Muscle layer of duodenum (tissue), 2 donors: ENCODE results near the gene PRPF6.

Experiments used
- H3K27ac ChIP-seq: one replicate; pipeline ENCODE4 v1.7.0; 2013; ENCODE audit warnings: mild to moderate bottlenecking, low read length
- H3K27me3 ChIP-seq: one replicate; pipeline ENCODE4 v1.7.0; 2013; ENCODE audit warnings: low read depth, mild to moderate bottlenecking, control low read depth, low read length
- H3K36me3 ChIP-seq, 2 donors: one replicate each; pipeline ENCODE4 v1.7.0; 2013; ENCODE audit warnings: low read length in 2 of 2, control low read depth in 1 of 2, mild to moderate bottlenecking in 1 of 2; ENCODE audit not compliant: insufficient read depth in 2 of 2, control insufficient read depth in 1 of 2
- H3K4me1 ChIP-seq, 2 donors: one replicate each; pipeline ENCODE4 v1.7.0; 2013; ENCODE audit warnings: low read length in 2 of 2, mild to moderate bottlenecking in 2 of 2, control low read depth in 1 of 2, moderate library complexity in 1 of 2; ENCODE audit not compliant: insufficient read depth in 2 of 2, control insufficient read depth in 1 of 2
- H3K4me3 ChIP-seq, 2 donors: one replicate each; pipeline ENCODE4 v1.7.0; 2013; ENCODE audit warnings: low read length in 2 of 2, low read depth in 1 of 2, mild to moderate bottlenecking in 1 of 2
- H3K9me3 ChIP-seq, 2 donors: one replicate each; pipeline ENCODE4 v1.7.0; 2013; ENCODE audit warnings: low read length in 2 of 2, control low read depth in 1 of 2, mild to moderate bottlenecking in 1 of 2; ENCODE audit not compliant: control insufficient read depth in 1 of 2
- donor health status: healthy.

Gene PRPF6

GRCh38 chr20:63940472-63941266, 40.3 kb upstream of the PRPF6 start:
- Histone ChIP-seq H3K27me3 (no peaks in the 10 kb centered on the region), H3K9me3 (no peaks in the 10 kb centered on the region), H3K36me3 (peaks cover 16 to 55% of the 10 kb centered on the region in 2 donors), H3K4me3 (no peak overlapping the region), H3K4me1 (no peaks in the 10 kb centered on the region), H3K27ac (no peak overlapping the region)

GRCh38 chr20:63941282-63942081, 39.5 kb upstream of the PRPF6 start:
- no peaks in the 10 kb centered on the region for H3K9me3 ChIP-seq
- H3K27me3 ChIP-seq = no peaks in the 10 kb centered on the region
- no peak overlapping the region for H3K27ac ChIP-seq
- no peaks in the 10 kb centered on the region for H3K4me1 ChIP-seq
- peaks cover 16 to 60% of the 10 kb centered on the region in 2 donors for H3K36me3 ChIP-seq
- no peak overlapping the region for H3K4me3 ChIP-seq

GRCh38 chr20:63942250-63942951, 38.5 kb upstream of the PRPF6 start:
- no peak overlapping the region for H3K4me3 ChIP-seq
- H3K4me1 ChIP-seq = peaks cover 0 to 4% of the 10 kb centered on the region in 2 donors
- H3K27ac ChIP-seq = no peak overlapping the region
- H3K36me3 ChIP-seq = peaks cover 16 to 60% of the 10 kb centered on the region in 2 donors
- no peaks in the 10 kb centered on the region for H3K9me3 ChIP-seq
- no peaks in the 10 kb centered on the region for H3K27me3 ChIP-seq

- Histone ChIP-seq H3K4me1 (peaks cover 0 to 12% of the 10 kb centered on the region in 2 donors), H3K36me3 (peaks cover 16 to 60% of the 10 kb centered on the region in 2 donors)
Measured at GRCh38 chr20:63942969-63943807, 37.7 kb upstream of the PRPF6 start.

GRCh38 chr20:63943808-63944077, 37.2 kb upstream of the PRPF6 start:
- peaks cover 2 to 17% of the 10 kb centered on the region in 2 donors for H3K4me1 ChIP-seq
- no peaks in the 10 kb centered on the region for H3K9me3 ChIP-seq
- no peak overlapping the region for H3K27ac ChIP-seq
- H3K4me3 ChIP-seq = no peak overlapping the region
- H3K36me3 ChIP-seq = peaks cover 16 to 58% of the 10 kb centered on the region in 2 donors
- no peaks in the 10 kb centered on the region for H3K27me3 ChIP-seq

More at GRCh38 chr20:63942969-63943807, 37.7 kb upstream of the PRPF6 start:
- Histone ChIP-seq H3K4me3 (no peak overlapping the region), H3K27ac (no peak overlapping the region), H3K9me3 (no peaks in the 10 kb centered on the region), H3K27me3 (no peaks in the 10 kb centered on the region)

GRCh38 chr20:63944078-63944941, 36.6 kb upstream of the PRPF6 start:
- peaks cover 6 to 23% of the 10 kb centered on the region in 2 donors for H3K4me1 ChIP-seq
- H3K9me3 ChIP-seq = no peaks in the 10 kb centered on the region
- no peak overlapping the region for H3K27ac ChIP-seq
- no peak overlapping the region for H3K4me3 ChIP-seq
- no peaks in the 10 kb centered on the region for H3K27me3 ChIP-seq
- H3K36me3 ChIP-seq = peaks cover 16 to 53% of the 10 kb centered on the region in 2 donors

- H3K4me1 ChIP-seq = peaks cover 11 to 31% of the 10 kb centered on the region in 2 donors
- no peaks in the 10 kb centered on the region for H3K27me3 ChIP-seq
- no peaks in the 10 kb centered on the region for H3K9me3 ChIP-seq
- no peak overlapping the region for H3K27ac ChIP-seq
- H3K36me3 ChIP-seq = peaks cover 16 to 47% of the 10 kb centered on the region in 2 donors
- H3K4me3 ChIP-seq = no peak overlapping the region
Measured at GRCh38 chr20:63945031-63945658, 35.8 kb upstream of the PRPF6 start.

GRCh38 chr20:63945921-63946920, 34.7 kb upstream of the PRPF6 start:
- H3K4me3 ChIP-seq = no peak overlapping the region
- no peak overlapping the region for H3K27ac ChIP-seq
- no peaks in the 10 kb centered on the region for H3K27me3 ChIP-seq
- H3K4me1 ChIP-seq = peaks cover 18 to 42% of the 10 kb centered on the region in 2 donors
- no peaks in the 10 kb centered on the region for H3K9me3 ChIP-seq
- peaks cover 16 to 37% of the 10 kb centered on the region in 2 donors for H3K36me3 ChIP-seq

- Histone ChIP-seq H3K27me3 (no peaks in the 10 kb centered on the region), H3K4me3 (no peak overlapping the region), H3K36me3 (peaks cover 16 to 37% of the 10 kb centered on the region in 2 donors), H3K4me1 (peaks cover 18 to 51% of the 10 kb centered on the region in 2 donors), H3K27ac (no peak overlapping the region), H3K9me3 (no peaks in the 10 kb centered on the region)
Measured at GRCh38 chr20:63946986-63947637, 33.8 kb upstream of the PRPF6 start.
